ENCODE results near the gene SLC25A36. TPM values are rescaled to one million over a fixed set of nuclear protein-coding genes. Genes with fewer than 3 reads are reported as not detected.
"Not testable (repeated sequence)": the region's sequence is repeated elsewhere in the genome, so short reads cannot be mapped to it uniquely, and the experiment has no call there.

Gene SLC25A36
- polyA plus RNA-seq, 1 of the 3 experiments (the other 2 are of a cell fraction) = 23.3 TPM

- no peak overlapping the region for H2AFZ ChIP-seq (ENCODE audit: low read depth)
- WGBS (ENCODE audit: low lambda C conversion rate) = 31% methylated on average over 1 of the region's 1 CpG
- H4K20me1 ChIP-seq (ENCODE audit: insufficient read depth) = no peaks in the 10 kb centered on the region
Observed at GRCh38 chr3:140994316-140994715, 52.7 kb downstream of the SLC25A36 start.

GRCh38 chr3:140994861-140995260, 53.2 kb downstream of the SLC25A36 start:
- H3K4me2 ChIP-seq; H3K4me3 ChIP-seq (ENCODE audit: low read depth in 2 of 2, low read length in 1 of 2); H2AFZ ChIP-seq (ENCODE audit: low read depth); H3K36me3 ChIP-seq (replicated peaks in 1 of 2; ENCODE audit: control insufficient read depth in 1 of 2, insufficient read depth in 2 of 2, low read length in 1 of 2); H3K27ac ChIP-seq (ENCODE audit: low read depth in 2 of 2, low read length in 1 of 2); H4K20me1 ChIP-seq (ENCODE audit: insufficient read depth); H3K9me2 ChIP-seq; H3K9me3 ChIP-seq; H3K9ac ChIP-seq; POLR2A ChIA-PET; H3K4me1 ChIP-seq (ENCODE audit: control insufficient read depth in 1 of 2, insufficient read depth in 2 of 2, low read depth in 1 of 2, low read length in 1 of 2); H3K79me2 ChIP-seq (ENCODE audit: insufficient read depth); H3K27me3 ChIP-seq (ENCODE audit: insufficient read depth); DNase-seq; H3F3A ChIP-seq (replicated peaks; ENCODE audit: insufficient read depth): not testable (repeated sequence)
- CTCF ChIA-PET = interaction anchor here (0.9 to 1.3 kb wide), 3 partner anchors 17 to 198 kb away, joined by 3 to 5 read pairs (median 4); no protein-coding TSS in a partner anchor
- WGBS (ENCODE audit: low lambda C conversion rate) = 15% methylated on average over 2 of the region's 2 CpGs

More at GRCh38 chr3:140994316-140994715, 52.7 kb downstream of the SLC25A36 start:
- no peaks in the 10 kb centered on the region for H3K36me3 ChIP-seq (replicated peaks in 1 of 2; ENCODE audit: control insufficient read depth in 1 of 2, insufficient read depth in 2 of 2, low read length in 1 of 2)
- no peak for DNase-seq
- H3K9me2 ChIP-seq = no peaks in the 10 kb centered on the region
- H3K9me3 ChIP-seq = no peaks in the 10 kb centered on the region
- H3K9ac ChIP-seq = no peak overlapping the region
- no peak overlapping the region for H3K4me2 ChIP-seq
- no peaks in the 10 kb centered on the region for H3K4me1 ChIP-seq (ENCODE audit: control insufficient read depth in 1 of 2, insufficient read depth in 2 of 2, low read depth in 1 of 2, low read length in 1 of 2)
- ChIA-PET POLR2A (no interaction called here), CTCF (interaction anchor here (0.9 to 1.3 kb wide), 3 partner anchors 17 to 199 kb away, joined by 3 to 5 read pairs (median 4); no protein-coding TSS in a partner anchor)
- H3F3A ChIP-seq (replicated peaks; ENCODE audit: insufficient read depth) = no peaks in the 10 kb centered on the region
- no peaks in the 10 kb centered on the region for H3K79me2 ChIP-seq (ENCODE audit: insufficient read depth)
- H3K4me3 ChIP-seq (ENCODE audit: low read depth in 2 of 2, low read length in 1 of 2) = no peak overlapping the region
- no peaks in the 10 kb centered on the region for H3K27me3 ChIP-seq (ENCODE audit: insufficient read depth)
- H3K27ac ChIP-seq (ENCODE audit: low read depth in 2 of 2, low read length in 1 of 2) = no peak overlapping the region
- TF ChIP-seq PBX3 (IDR thresholded peaks at IDR 0.05) (no peak), CHD2 (IDR thresholded peaks at IDR 0.05; ENCODE audit: low read length, partially characterized antibody) (no peak), ZBTB33 (IDR thresholded peaks at IDR 0.05; ENCODE audit: borderline replicate concordance, low read depth) (no peak), USF1 (IDR thresholded peaks at IDR 0.05; ENCODE audit: borderline replicate concordance, low read depth) (no peak), MAX (IDR thresholded peaks at IDR 0.05; ENCODE audit: low read depth) (no peak), FOXJ3 (CRISPR knock-in tag; IDR thresholded peaks at IDR 0.05) (no peak), CTCF (IDR thresholded peaks at IDR 0.05) (no peak)

Data from SK-N-SH (cell line).